GM18505 (cell line): Measurements from ENCODE around the gene SLC17A2.

Experiments used
- ATAC-seq: cut with Tn5 transposase; IDR thresholded peaks from one replicate; pipeline ENCODE4 v1.9.1; 2021; ENCODE audit not compliant: unreplicated experiment
- POLR2A ChIP-seq: IDR thresholded peaks from 4 replicates; pipeline ENCODE4 v1.6.1; 2011; ENCODE audit warnings: borderline replicate concordance; ENCODE audit not compliant: insufficient read depth, insufficient read length; ENCODE audit errors: extremely low read depth

SLC17A2 gene

GRCh38 chr6:25898289-25898977 is 32.1 kb downstream of the SLC17A2 start:
- TF ChIP-seq POLR2A: no peak
- ATAC-seq: no peak

- ATAC-seq: no peak
- no peak for TF ChIP-seq POLR2A
Measured at GRCh38 chr6:25896252-25896651, 34.2 kb downstream of the SLC17A2 start.

- TF ChIP-seq POLR2A: no peak
- no peak for ATAC-seq
Measured at GRCh38 chr6:25895771-25896170, 34.7 kb downstream of the SLC17A2 start.

GRCh38 chr6:25893778-25894177 is 36.7 kb downstream of the SLC17A2 start:
- TF ChIP-seq POLR2A: no peak
- ATAC-seq: no peak

DNA sequence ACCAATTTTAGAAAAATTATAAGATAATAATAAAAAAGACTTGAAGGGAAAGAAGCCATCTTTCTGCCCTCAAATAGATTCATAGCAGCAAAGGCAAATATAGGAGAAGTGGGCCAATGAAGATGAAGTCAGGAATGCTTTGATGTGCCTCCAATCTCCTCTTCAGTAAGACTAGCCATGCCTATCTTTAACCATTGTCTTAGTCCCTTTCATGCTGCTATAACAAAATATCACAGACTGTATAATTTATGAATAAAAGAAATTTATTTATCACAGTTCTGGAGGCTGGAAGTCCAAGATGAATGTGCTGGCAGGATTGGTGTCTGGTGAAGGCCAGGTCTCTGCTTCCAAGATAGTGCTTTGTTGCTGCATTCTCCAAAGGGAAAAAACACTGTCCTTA is 37.6 kb downstream of the SLC17A2 start:
- no peak for TF ChIP-seq POLR2A

GRCh38 chr6:25889877-25890853 is 40.3 kb downstream of the SLC17A2 start:
- no peak for ATAC-seq
- TF ChIP-seq POLR2A: no peak

More for the DNA sequence above, 37.6 kb downstream of the SLC17A2 start:
- ATAC-seq: no peak

DNA sequence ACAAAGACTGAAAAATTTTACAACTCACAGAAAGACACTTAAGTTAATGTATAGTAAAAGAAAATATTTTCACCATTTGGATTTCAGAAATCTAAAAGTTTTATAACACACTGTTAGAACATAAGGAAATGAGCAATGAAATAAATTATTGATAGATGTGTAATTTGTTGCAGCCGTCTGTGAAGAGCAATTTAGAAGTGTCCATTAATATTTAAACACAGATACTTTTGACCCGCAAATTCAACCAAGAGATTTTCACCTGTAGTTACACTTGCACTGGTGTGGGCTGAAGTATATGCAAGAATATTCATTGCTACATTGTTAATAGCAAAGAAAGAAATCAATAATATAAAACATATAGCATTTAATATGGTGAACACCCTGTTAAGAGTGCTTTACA is 41.9 kb downstream of the SLC17A2 start:
- ATAC-seq: no peak

DNA sequence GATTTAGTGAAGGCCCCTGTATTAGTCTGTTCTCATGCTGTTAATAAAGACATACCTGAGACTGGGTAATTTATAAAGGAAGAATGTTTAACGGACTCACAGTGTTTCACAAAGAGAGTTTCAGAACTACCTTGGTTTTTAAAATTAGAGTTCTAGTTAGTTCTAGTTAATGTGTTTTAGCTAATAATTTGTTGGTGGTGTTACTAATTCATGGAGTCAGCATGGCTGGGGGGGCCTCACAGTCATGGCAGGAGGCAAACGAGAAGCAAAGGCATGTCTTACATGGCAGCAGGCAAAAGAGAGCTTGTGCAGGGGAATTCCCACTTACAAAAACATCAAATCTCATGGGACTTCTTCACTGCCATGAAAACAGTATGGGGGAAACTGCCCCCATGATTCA is 44.4 kb downstream of the SLC17A2 start:
- no peak for TF ChIP-seq POLR2A
- ATAC-seq: no peak

More for the DNA sequence above, 41.9 kb downstream of the SLC17A2 start:
- TF ChIP-seq POLR2A: no peak

DNA sequence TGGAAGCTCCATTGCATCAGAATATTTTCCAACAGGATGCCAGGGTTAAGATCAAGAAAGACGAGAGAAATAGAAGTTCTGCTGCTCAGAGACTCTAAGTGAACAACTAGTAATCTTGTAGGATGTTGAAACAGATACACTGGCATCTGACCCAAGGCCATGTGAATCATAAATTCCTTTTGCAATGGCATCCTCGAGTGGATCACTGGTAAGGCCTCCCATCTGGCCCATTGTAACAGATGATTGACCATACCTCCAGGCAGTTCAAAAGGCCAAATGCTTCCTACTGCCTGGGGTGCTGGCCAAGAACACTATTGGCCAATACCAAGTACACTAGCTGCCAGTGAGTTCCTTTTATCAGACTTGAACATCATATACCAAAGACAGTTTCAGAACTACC is 46.5 kb downstream of the SLC17A2 start:
- ATAC-seq: no peak
- TF ChIP-seq POLR2A: no peak

- TF ChIP-seq POLR2A: no peak
Measured at GRCh38 chr6:25883536-25883935, 47.0 kb downstream of the SLC17A2 start.

GRCh38 chr6:25882051-25882496 is 48.4 kb downstream of the SLC17A2 start:
- ATAC-seq: no peak
- TF ChIP-seq POLR2A: no peak

More at GRCh38 chr6:25883536-25883935, 47.0 kb downstream of the SLC17A2 start:
- ATAC-seq: no peak

GRCh38 chr6:25880601-25881000 is 49.9 kb downstream of the SLC17A2 start:
- TF ChIP-seq POLR2A: no peak
- no peak for ATAC-seq

DNA sequence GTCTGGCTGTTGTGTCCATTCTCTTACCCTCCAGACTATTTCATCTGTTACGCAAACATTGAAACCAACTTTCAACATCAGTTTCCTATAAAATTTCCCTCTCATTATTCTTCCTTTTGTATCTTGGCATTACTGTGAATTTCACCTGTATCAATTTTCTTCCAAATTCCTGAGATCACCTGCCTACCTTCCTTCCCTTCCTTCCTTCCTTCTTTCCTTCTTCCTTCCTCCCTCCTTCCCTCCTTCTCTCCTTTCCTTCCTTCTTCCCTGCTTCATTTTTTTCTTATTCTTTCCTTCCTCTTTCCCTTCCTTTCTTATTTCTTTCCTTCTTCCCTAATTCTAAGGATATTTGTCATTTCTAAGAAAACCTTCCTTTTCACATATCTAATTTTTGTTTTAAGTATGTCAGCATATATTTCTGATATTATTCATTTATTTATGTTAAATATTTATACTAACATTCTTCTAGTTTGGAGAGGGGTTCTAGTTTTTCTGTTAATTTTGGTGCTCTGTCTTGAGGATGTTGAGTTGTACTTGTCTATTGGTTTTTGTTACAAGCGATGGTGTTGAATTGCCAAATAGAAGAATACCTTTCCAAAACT is 51.7 kb downstream of the SLC17A2 start:
- no peak for TF ChIP-seq POLR2A
- no peak for ATAC-seq
